Panc1 (cell line): ENCODE data around the gene LY6G5B. TPM values are rescaled to one million over a fixed set of nuclear protein-coding genes. Genes with fewer than 3 reads are reported as not detected.
A peak's percentile ranks its signal among the peaks of the same experiment; 100 is the strongest.

Experiments used
- ATAC-seq: fragments of 200-7000 bp; cut with Tn5 transposase; 2 replicates; pipeline ENCODE4 v1.9.1; 2020; ENCODE audit warnings: mild to moderate bottlenecking, moderate library complexity
- BruUV-seq: library from RNA; stranded (reverse); fragments of 400-500 nt; replicated peaks from 2 replicates; lab custom pipeline; 2021; lab: Mats Ljungman, UMichigan
- CTCF ChIA-PET: fragments of 300-600 bp; sonication (Branson Sonifier 250); formaldehyde crosslinking; loops from one replicate; lab custom pipeline; 2022; ENCODE audit warnings: antibody characterized with exemption; lab: Charles Lee
- POLR2A ChIA-PET: fragments of 300-600 bp; sonication (Branson Sonifier 250); formaldehyde crosslinking; loops from one replicate; lab custom pipeline; 2022; ENCODE audit warnings: antibody characterized with exemption; lab: Charles Lee
- DNase-seq: peaks from one replicate; pipeline ENCODE4 v3.0.0-alpha.2; 2010; ENCODE audit warnings: low read depth, low spot score
- H3K27ac ChIP-seq: 2 replicates; pipeline ENCODE4 v1.5.1; 2011; ENCODE audit warnings: mild to moderate bottlenecking, low read length, inconsistent platforms
- H3K27me3 ChIP-seq: fragments of 200-500 bp; sonication (Bioruptor generic); 2 replicates; pipeline ENCODE4 v1.6.0; 2014; ENCODE audit warnings: low read length, inconsistent platforms; ENCODE audit not compliant: control insufficient read depth, insufficient read depth
- H3K36me3 ChIP-seq: fragments of 200-500 bp; sonication (Bioruptor generic); 2 replicates; pipeline ENCODE4 v1.5.1; 2014; ENCODE audit warnings: inconsistent platforms, mild to moderate bottlenecking, low read length, moderate library complexity; ENCODE audit not compliant: control insufficient read depth, insufficient read depth
- H3K4me1 ChIP-seq: 2 replicates; pipeline ENCODE4 v1.5.1; 2011; ENCODE audit warnings: inconsistent platforms, mild to moderate bottlenecking, low read length, moderate library complexity; ENCODE audit not compliant: control insufficient read depth, insufficient read depth
- H3K4me3 ChIP-seq, 2 experiments: 2 replicates each; pipeline ENCODE4 v1.5.1; 2011 to 2012; ENCODE audit warnings: low read depth in 2 of 2, low read length in 2 of 2, mild to moderate bottlenecking in 2 of 2, inconsistent platforms in 1 of 2, moderate library complexity in 1 of 2
- H3K9me3 ChIP-seq: fragments of 200-500 bp; sonication (Bioruptor generic); 2 replicates; pipeline ENCODE4 v1.5.1; 2014; ENCODE audit warnings: low read depth, mild to moderate bottlenecking, inconsistent platforms, low read length, moderate library complexity; ENCODE audit not compliant: control insufficient read depth, insufficient read depth
- CTCF ChIP-seq: fragments of 450-650 bp; IDR thresholded peaks from 2 replicates; pipeline ENCODE4 v1.5.1; 2017; ENCODE audit warnings: mild to moderate bottlenecking
- POLR2AphosphoS5 ChIP-seq: IDR thresholded peaks from 2 replicates; pipeline ENCODE4 v1.6.1; 2012; ENCODE audit warnings: mild to moderate bottlenecking, low read depth, low read length, moderate library complexity
- SIN3A ChIP-seq: IDR thresholded peaks from 2 replicates; pipeline ENCODE4 v1.6.1; 2012; ENCODE audit warnings: low read depth, mild to moderate bottlenecking, low read length, moderate library complexity, borderline replicate concordance; ENCODE audit not compliant: insufficient read depth
- TCF7L2 ChIP-seq: IDR thresholded peaks from 2 replicates; pipeline ENCODE4 v1.6.1; 2011; ENCODE audit warnings: mild to moderate bottlenecking, low read depth, low read length, inconsistent platforms
- in situ Hi-C: cut with HindIII; loops from 2 replicates; pipeline ENCODE4 v1.10.0; 2016; ENCODE audit warnings: low sequenced_read_pairs, low pct_unique_long_range_greater_than_20kb
- intact Hi-C: fragments of 100-400 bp; cut with micrococcal nuclease; formaldehyde crosslinking; loops from one replicate; pipeline ENCODE4 v1.10.0; 2022; ENCODE audit not compliant: unreplicated experiment
- total RNA-seq: library from RNA; stranded (reverse); gene quantifications from one replicate; pipeline ENCODE4 v1.2.1, GENCODE V29; 2021; ENCODE audit not compliant: unreplicated experiment
- TF ChIP-seq, protein P1 (sequence below), 2 experiments: IDR thresholded peaks; 2 replicates each; pipeline ENCODE4 v1.6.1; 2011 to 2012; ENCODE audit warnings: low read depth in 2 of 2, control low read depth in 1 of 2, low read length in 1 of 2, mild to moderate bottlenecking in 1 of 2, moderate library complexity in 1 of 2; ENCODE audit not compliant: insufficient read depth in 1 of 2

The LY6G5B gene
- total RNA-seq, 1 experiment from 2014 or later = 21.2 TPM

- POLR2A ChIA-PET = interaction anchor here (0.5 to 0.7 kb wide), 2 partner anchors 16 to 20 kb away, joined by 4 to 9 read pairs; no protein-coding TSS in a partner anchor
- in situ Hi-C loops = no loop called here
These were observed 44.4 kb downstream of the LY6G5B start for GRCh38 chr6:31713991-31714684.

DNA sequence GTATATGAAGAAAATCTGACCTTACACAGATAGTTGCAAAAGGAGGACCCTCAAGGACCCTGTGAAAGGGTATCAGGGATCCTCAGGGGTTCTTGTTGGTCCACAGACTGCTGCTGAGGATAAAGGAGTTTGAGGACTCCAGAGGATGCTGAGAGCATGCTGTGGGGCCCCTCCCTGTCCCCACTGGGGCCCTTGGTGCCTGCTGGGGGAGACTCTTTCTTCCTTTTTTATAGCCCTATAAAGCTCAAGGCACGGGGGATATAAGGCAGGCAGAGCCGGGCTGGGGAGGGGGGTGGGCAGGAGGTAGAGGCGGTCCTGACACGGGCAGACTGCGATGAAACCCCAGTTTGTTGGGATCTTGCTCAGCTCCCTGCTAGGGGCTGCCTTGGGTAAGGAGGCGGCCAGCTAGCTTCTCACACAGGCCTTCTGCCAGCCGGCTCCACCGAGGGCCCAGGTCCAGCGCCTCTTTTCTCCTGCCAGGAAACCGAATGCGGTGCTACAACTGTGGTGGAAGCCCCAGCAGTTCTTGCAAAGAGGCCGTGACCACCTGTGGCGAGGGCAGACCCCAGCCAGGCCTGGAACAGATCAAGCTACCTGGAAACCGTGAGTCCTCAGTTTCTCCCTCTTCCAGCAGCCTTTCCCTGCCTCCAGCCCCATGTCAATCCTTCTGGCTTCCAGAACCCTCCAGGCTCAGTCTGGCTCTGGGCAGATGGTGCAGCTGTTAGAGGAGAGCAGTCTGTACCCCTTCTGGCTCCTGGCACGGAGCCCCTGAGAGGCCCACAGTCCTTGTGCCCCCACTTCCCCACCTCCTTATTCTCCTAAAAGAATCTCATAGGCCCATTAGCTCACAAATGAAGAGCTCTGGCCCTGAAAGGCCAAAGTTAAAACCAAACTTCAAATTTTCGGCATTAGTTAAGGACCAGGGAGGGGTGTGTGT is 45.5 kb downstream of the LY6G5B start, which contains the start of gene LY6G6D:
Gene LY6G6D, plus strand, starts transcription at position 327 of the 937 bp plus-strand sequence. Its CDS starts 8 bp downstream, at position 335.
- H3K4me1 ChIP-seq = no peaks in the 10 kb centered on the region; the same call in 1 of the 2 replicates
- in situ Hi-C loops (no loop called here), intact Hi-C loops (no loop called here)
- no peak for DNase-seq
- BruUV-seq = no TSS peak
- ATAC-seq = 0 out of 2 replicates have a peak, but pooled peaks have one; percentile 6
- POLR2A ChIA-PET = no interaction called here
- CTCF ChIA-PET = interaction anchor here (0.6 kb wide), 1 partner anchor 122 kb away, joined by 4 read pairs; no protein-coding TSS in a partner anchor
- H3K27ac ChIP-seq = no peak within 1 kb of the TSS
- TF ChIP-seq POLR2AphosphoS5 (no peak), SIN3A (no peak), TCF7L2 (no peak), CTCF (no peak)
- TF ChIP-seq, protein P1, sequence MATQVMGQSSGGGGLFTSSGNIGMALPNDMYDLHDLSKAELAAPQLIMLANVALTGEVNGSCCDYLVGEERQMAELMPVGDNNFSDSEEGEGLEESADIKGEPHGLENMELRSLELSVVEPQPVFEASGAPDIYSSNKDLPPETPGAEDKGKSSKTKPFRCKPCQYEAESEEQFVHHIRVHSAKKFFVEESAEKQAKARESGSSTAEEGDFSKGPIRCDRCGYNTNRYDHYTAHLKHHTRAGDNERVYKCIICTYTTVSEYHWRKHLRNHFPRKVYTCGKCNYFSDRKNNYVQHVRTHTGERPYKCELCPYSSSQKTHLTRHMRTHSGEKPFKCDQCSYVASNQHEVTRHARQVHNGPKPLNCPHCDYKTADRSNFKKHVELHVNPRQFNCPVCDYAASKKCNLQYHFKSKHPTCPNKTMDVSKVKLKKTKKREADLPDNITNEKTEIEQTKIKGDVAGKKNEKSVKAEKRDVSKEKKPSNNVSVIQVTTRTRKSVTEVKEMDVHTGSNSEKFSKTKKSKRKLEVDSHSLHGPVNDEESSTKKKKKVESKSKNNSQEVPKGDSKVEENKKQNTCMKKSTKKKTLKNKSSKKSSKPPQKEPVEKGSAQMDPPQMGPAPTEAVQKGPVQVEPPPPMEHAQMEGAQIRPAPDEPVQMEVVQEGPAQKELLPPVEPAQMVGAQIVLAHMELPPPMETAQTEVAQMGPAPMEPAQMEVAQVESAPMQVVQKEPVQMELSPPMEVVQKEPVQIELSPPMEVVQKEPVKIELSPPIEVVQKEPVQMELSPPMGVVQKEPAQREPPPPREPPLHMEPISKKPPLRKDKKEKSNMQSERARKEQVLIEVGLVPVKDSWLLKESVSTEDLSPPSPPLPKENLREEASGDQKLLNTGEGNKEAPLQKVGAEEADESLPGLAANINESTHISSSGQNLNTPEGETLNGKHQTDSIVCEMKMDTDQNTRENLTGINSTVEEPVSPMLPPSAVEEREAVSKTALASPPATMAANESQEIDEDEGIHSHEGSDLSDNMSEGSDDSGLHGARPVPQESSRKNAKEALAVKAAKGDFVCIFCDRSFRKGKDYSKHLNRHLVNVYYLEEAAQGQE (IDR thresholded peaks at IDR 0.05; ENCODE audit: insufficient read depth in 1 of 2, low read depth in 2 of 2, low read length in 1 of 2) = no peak
- H3K36me3 ChIP-seq = no peaks in the 10 kb centered on the region
- H3K27me3 ChIP-seq = no peaks in the 10 kb centered on the region
- no peak within 1 kb of the TSS for H3K4me3 ChIP-seq
- H3K9me3 ChIP-seq = no peaks in the 10 kb centered on the region

More at GRCh38 chr6:31713991-31714684, 44.4 kb downstream of the LY6G5B start:
- H3K27me3 ChIP-seq = no peaks in the 10 kb centered on the region
- TF ChIP-seq, protein P1 (IDR thresholded peaks at IDR 0.05; ENCODE audit: insufficient read depth in 1 of 2, low read depth in 2 of 2, low read length in 1 of 2) = no peak
- TF ChIP-seq CTCF = no peak
- TF ChIP-seq POLR2AphosphoS5 = no peak
- TF ChIP-seq SIN3A = no peak
- TF ChIP-seq TCF7L2 = no peak
- H3K4me3 ChIP-seq = no peak overlapping the region
- H3K4me1 ChIP-seq = no peaks in the 10 kb centered on the region; the same call in 1 of the 2 replicates
- H3K27ac ChIP-seq = no peak overlapping the region
- intact Hi-C loops = no loop called here
- H3K36me3 ChIP-seq = no peaks in the 10 kb centered on the region
- no TSS peak for BruUV-seq
- no peaks in the 10 kb centered on the region for H3K9me3 ChIP-seq
- CTCF ChIA-PET = no interaction called here
- ATAC-seq = no peak
- DNase-seq = no peak
